Muscle layer of colon (tissue), 2 donors: ENCODE measurements around the gene LNX2.

ENCODE experiments used
- H3K27ac ChIP-seq: one replicate; pipeline ENCODE4 v1.7.0; 2013; ENCODE audit warnings: low read depth, mild to moderate bottlenecking, low read length, moderate library complexity
- H3K27me3 ChIP-seq, 2 donors: one replicate each; pipeline ENCODE4 v1.7.0; 2013; ENCODE audit warnings: low read length in 2 of 2, mild to moderate bottlenecking in 2 of 2; ENCODE audit not compliant: insufficient read depth in 2 of 2, control insufficient read depth in 1 of 2
- H3K36me3 ChIP-seq: one replicate; pipeline ENCODE4 v1.7.0; 2013; ENCODE audit warnings: mild to moderate bottlenecking, low read length; ENCODE audit not compliant: insufficient read depth
- H3K4me1 ChIP-seq: one replicate; pipeline ENCODE4 v1.7.0; 2013; ENCODE audit warnings: mild to moderate bottlenecking, low read length; ENCODE audit not compliant: insufficient read depth
- H3K4me3 ChIP-seq, 2 donors: one replicate each; pipeline ENCODE4 v1.7.0; 2013; ENCODE audit warnings: low read length in 2 of 2, low read depth in 1 of 2, mild to moderate bottlenecking in 1 of 2, moderate library complexity in 1 of 2
- H3K9ac ChIP-seq: one replicate; pipeline ENCODE4 v1.7.0; 2013; ENCODE audit warnings: low read length
- H3K9me3 ChIP-seq: one replicate; pipeline ENCODE4 v1.7.0; 2013; ENCODE audit warnings: mild to moderate bottlenecking, low read length
- donor health status: abdominal sarcoma.
- donor health status: Adenocarcinoma of cecum.

LNX2 gene

GRCh38 chr13:27551562-27551961, 68.8 kb downstream of the LNX2 start:
- Histone ChIP-seq H3K36me3 (peaks cover 45% of the 10 kb centered on the region), H3K27ac (no peak overlapping the region), H3K4me3 (no peak overlapping the region), H3K4me1 (no peaks in the 10 kb centered on the region), H3K27me3 (no peaks in the 10 kb centered on the region), H3K9me3 (no peaks in the 10 kb centered on the region), H3K9ac (no peak overlapping the region)

GRCh38 chr13:27549406-27549981, 70.8 kb downstream of the LNX2 start:
- H3K4me3 ChIP-seq, result no peak overlapping the region
- no peak overlapping the region for H3K9ac ChIP-seq
- no peak overlapping the region for H3K27ac ChIP-seq
- peaks cover 40% of the 10 kb centered on the region for H3K36me3 ChIP-seq
- H3K9me3 ChIP-seq, result no peaks in the 10 kb centered on the region
- H3K27me3 ChIP-seq, result no peaks in the 10 kb centered on the region
- no peaks in the 10 kb centered on the region for H3K4me1 ChIP-seq

GRCh38 chr13:27542220-27542619, 78.1 kb downstream of the LNX2 start:
- no peak overlapping the region for H3K27ac ChIP-seq
- H3K27me3 ChIP-seq, result no peaks in the 10 kb centered on the region
- H3K9me3 ChIP-seq, result no peaks in the 10 kb centered on the region
- no peak overlapping the region for H3K4me3 ChIP-seq
- no peak overlapping the region for H3K9ac ChIP-seq
- no peaks in the 10 kb centered on the region for H3K4me1 ChIP-seq
- H3K36me3 ChIP-seq, result no peaks in the 10 kb centered on the region

GRCh38 chr13:27541386-27541785, 78.9 kb downstream of the LNX2 start:
- no peaks in the 10 kb centered on the region for H3K27me3 ChIP-seq
- no peaks in the 10 kb centered on the region for H3K36me3 ChIP-seq
- no peak overlapping the region for H3K9ac ChIP-seq
- no peak overlapping the region for H3K27ac ChIP-seq
- no peak overlapping the region for H3K4me3 ChIP-seq
- H3K4me1 ChIP-seq, result no peaks in the 10 kb centered on the region
- H3K9me3 ChIP-seq, result no peaks in the 10 kb centered on the region

- no peaks in the 10 kb centered on the region for H3K27me3 ChIP-seq
- peaks cover 13% of the 10 kb centered on the region for H3K4me1 ChIP-seq
- no peaks in the 10 kb centered on the region for H3K36me3 ChIP-seq
- H3K4me3 ChIP-seq, result no peak overlapping the region
- H3K9me3 ChIP-seq, result no peaks in the 10 kb centered on the region
- H3K9ac ChIP-seq, result no peak overlapping the region
- H3K27ac ChIP-seq, result no peak overlapping the region
These were observed 83.8 kb downstream of the LNX2 start for GRCh38 chr13:27536361-27537101.

- H3K27me3 ChIP-seq, result no peaks in the 10 kb centered on the region
- no peak overlapping the region for H3K4me3 ChIP-seq
- no peak overlapping the region for H3K9ac ChIP-seq
- H3K4me1 ChIP-seq, result peaks cover 13% of the 10 kb centered on the region
- no peaks in the 10 kb centered on the region for H3K36me3 ChIP-seq
- H3K9me3 ChIP-seq, result no peaks in the 10 kb centered on the region
- H3K27ac ChIP-seq, result no peak overlapping the region
These were observed 84.8 kb downstream of the LNX2 start for GRCh38 chr13:27535546-27535945.

- H3K9me3 ChIP-seq, result no peaks in the 10 kb centered on the region
- H3K36me3 ChIP-seq, result no peaks in the 10 kb centered on the region
- H3K4me1 ChIP-seq, result peaks cover 13% of the 10 kb centered on the region
- H3K27ac ChIP-seq, result no peak overlapping the region
- no peak overlapping the region for H3K9ac ChIP-seq
- no peaks in the 10 kb centered on the region for H3K27me3 ChIP-seq
- H3K4me3 ChIP-seq, result no peak overlapping the region
These were observed 85.3 kb downstream of the LNX2 start for GRCh38 chr13:27534981-27535380.

- no peaks in the 10 kb centered on the region for H3K9me3 ChIP-seq
- no peak overlapping the region for H3K27ac ChIP-seq
- no peak overlapping the region for H3K4me3 ChIP-seq
- no peaks in the 10 kb centered on the region for H3K27me3 ChIP-seq
- no peaks in the 10 kb centered on the region for H3K36me3 ChIP-seq
- H3K4me1 ChIP-seq, result peaks cover 13% of the 10 kb centered on the region
- no peak overlapping the region for H3K9ac ChIP-seq
These were observed 86.0 kb downstream of the LNX2 start for GRCh38 chr13:27534108-27534980.

- Histone ChIP-seq H3K27ac (no peak overlapping the region), H3K4me1 (peaks cover 13% of the 10 kb centered on the region), H3K9ac (no peak overlapping the region), H3K36me3 (no peaks in the 10 kb centered on the region), H3K27me3 (no peaks in the 10 kb centered on the region), H3K9me3 (no peaks in the 10 kb centered on the region), H3K4me3 (no peak overlapping the region)
These were observed 87.1 kb downstream of the LNX2 start for GRCh38 chr13:27533155-27533643.

GRCh38 chr13:27528908-27529307, 91.4 kb downstream of the LNX2 start:
- no peaks in the 10 kb centered on the region for H3K9me3 ChIP-seq
- H3K4me3 ChIP-seq, result no peak overlapping the region
- peaks cover 0 to 6% of the 10 kb centered on the region in 2 donors for H3K27me3 ChIP-seq
- H3K9ac ChIP-seq, result no peak overlapping the region
- H3K4me1 ChIP-seq, result peaks cover 8% of the 10 kb centered on the region
- no peaks in the 10 kb centered on the region for H3K36me3 ChIP-seq
- H3K27ac ChIP-seq, result no peak overlapping the region

- no peaks in the 10 kb centered on the region for H3K9me3 ChIP-seq
These were observed 93.8 kb downstream of the LNX2 start for GRCh38 chr13:27526516-27526915.

More at GRCh38 chr13:27526516-27526915, 93.8 kb downstream of the LNX2 start:
- no peak overlapping the region for H3K4me3 ChIP-seq
- no peaks in the 10 kb centered on the region for H3K4me1 ChIP-seq
- no peak overlapping the region for H3K27ac ChIP-seq
- no peaks in the 10 kb centered on the region for H3K36me3 ChIP-seq
- peaks cover 0 to 6% of the 10 kb centered on the region in 2 donors for H3K27me3 ChIP-seq
- no peak overlapping the region for H3K9ac ChIP-seq
